DND-41 (cell line): ENCODE data around the gene SHOC2.

ENCODE experiments used
- ATAC-seq: fragments of 200-7000 bp; cut with Tn5 transposase; 3 replicates; pipeline ENCODE4 v1.9.1; 2021; ENCODE audit warnings: low read depth; ENCODE audit not compliant: insufficient read depth
- DNase-seq: peaks from one replicate; pipeline ENCODE4 v3.0.0-alpha.2; 2020
- H2AFZ ChIP-seq: 2 replicates; pipeline ENCODE4 v1.6.0; 2012; ENCODE audit warnings: low read depth, low read length
- H3K27ac ChIP-seq: 2 replicates; pipeline ENCODE4 v1.5.1; 2012; ENCODE audit warnings: low read length, inconsistent platforms
- H3K27me3 ChIP-seq: fragments of 200-600 bp; sonication (generic); 2 replicates; pipeline ENCODE4 v1.6.0; 2012; ENCODE audit warnings: low read length, mild to moderate bottlenecking, inconsistent platforms; ENCODE audit not compliant: insufficient read depth, poor library complexity
- H3K36me3 ChIP-seq: 2 replicates; pipeline ENCODE4 v1.5.1; 2012; ENCODE audit warnings: low read length, inconsistent platforms; ENCODE audit not compliant: insufficient read depth
- H3K4me1 ChIP-seq: 2 replicates; pipeline ENCODE4 v1.5.1; 2012; ENCODE audit warnings: mild to moderate bottlenecking, low read length; ENCODE audit not compliant: insufficient read depth
- H3K4me2 ChIP-seq: 2 replicates; pipeline ENCODE4 v1.6.0; 2012; ENCODE audit warnings: mild to moderate bottlenecking, moderate library complexity, low read length, inconsistent platforms; ENCODE audit not compliant: insufficient read depth
- H3K4me3 ChIP-seq, 2 experiments: fragments of 200-600 bp in 1 of 2; shearing (Covaris generic) in 1 of 2; 2 replicates each; pipeline ENCODE4 v1.5.1; 2012 to 2016; ENCODE audit warnings: inconsistent platforms in 2 of 2, low read length in 2 of 2, mild to moderate bottlenecking in 2 of 2, low read depth in 1 of 2, moderate library complexity in 1 of 2
- H3K79me2 ChIP-seq: 2 replicates; pipeline ENCODE4 v1.6.0; 2012; ENCODE audit warnings: low read length, inconsistent platforms; ENCODE audit not compliant: insufficient read depth
- H3K9ac ChIP-seq: 2 replicates; pipeline ENCODE4 v1.6.0; 2012; ENCODE audit warnings: low read depth, mild to moderate bottlenecking, inconsistent platforms, low read length, moderate library complexity
- H3K9me3 ChIP-seq: 2 replicates; pipeline ENCODE4 v1.5.1; 2012; ENCODE audit warnings: low read length, moderate library complexity, mild to moderate bottlenecking, inconsistent platforms; ENCODE audit not compliant: insufficient read depth, severe bottlenecking
- H4K20me1 ChIP-seq: 2 replicates; pipeline ENCODE4 v1.6.0; 2012; ENCODE audit warnings: low read length; ENCODE audit not compliant: insufficient read depth
- CTCF ChIP-seq: IDR thresholded peaks from 2 replicates; pipeline ENCODE4 v1.5.1; 2012; ENCODE audit warnings: borderline replicate concordance, low read length, moderate library complexity, mild to moderate bottlenecking; ENCODE audit not compliant: poor library complexity, severe bottlenecking; ENCODE audit errors: extremely low read depth
- EZH2 ChIP-seq: IDR thresholded peaks from 3 replicates; pipeline ENCODE4 v1.6.1; 2012; ENCODE audit warnings: borderline replicate concordance, low read depth, mild to moderate bottlenecking, moderate library complexity, low read length, inconsistent platforms; ENCODE audit not compliant: severe bottlenecking

Gene SHOC2

GRCh38 chr10:110960333-110960712 is 40.9 kb downstream of the SHOC2 start:
- no peak for DNase-seq
- Histone ChIP-seq H3K9ac (no peak overlapping the region), H3K9me3 (no peaks in the 10 kb centered on the region), H3K4me2 (no peak overlapping the region), H4K20me1 (peaks cover 56% of the 10 kb centered on the region), H3K79me2 (peaks cover 97% of the 10 kb centered on the region), H3K27ac (no peak overlapping the region), H2AFZ (no peak overlapping the region), H3K27me3 (no peaks in the 10 kb centered on the region), H3K36me3 (no peaks in the 10 kb centered on the region), H3K4me1 (no peaks in the 10 kb centered on the region), H3K4me3 (no peak overlapping the region)
- ATAC-seq: no peak
- TF ChIP-seq EZH2: no peak
- TF ChIP-seq CTCF: no peak

- Histone ChIP-seq H3K36me3 (peaks cover 5% of the 10 kb centered on the region; the same call in 1 of the 2 replicates), H3K4me1 (no peaks in the 10 kb centered on the region), H2AFZ (no peak overlapping the region), H3K9ac (no peak overlapping the region), H4K20me1 (peaks cover 46% of the 10 kb centered on the region), H3K4me3 (no peak overlapping the region), H3K79me2 (peaks cover 96% of the 10 kb centered on the region), H3K9me3 (no peaks in the 10 kb centered on the region), H3K27ac (no peak overlapping the region), H3K27me3 (no peaks in the 10 kb centered on the region), H3K4me2 (no peak overlapping the region)
- TF ChIP-seq CTCF: no peak
- ATAC-seq (no peak), DNase-seq (no peak)
These were observed 43.0 kb downstream of the SHOC2 start for GRCh38 chr10:110962443-110962842.

GRCh38 chr10:110963162-110963561 is 43.8 kb downstream of the SHOC2 start:
- H3K79me2 ChIP-seq: peaks cover 96% of the 10 kb centered on the region
- no peaks in the 10 kb centered on the region for H3K4me1 ChIP-seq
- no peak for TF ChIP-seq CTCF
- no peak for TF ChIP-seq EZH2
- H3K27ac ChIP-seq: no peak overlapping the region
- ATAC-seq (no peak), DNase-seq (no peak)
- no peak overlapping the region for H3K4me3 ChIP-seq
- H3K9ac ChIP-seq: no peak overlapping the region
- no peak overlapping the region for H3K4me2 ChIP-seq
- H4K20me1 ChIP-seq: peaks cover 44% of the 10 kb centered on the region
- peaks cover 5% of the 10 kb centered on the region; the same call in 1 of the 2 replicates for H3K36me3 ChIP-seq
- no peak overlapping the region for H2AFZ ChIP-seq
- no peaks in the 10 kb centered on the region for H3K27me3 ChIP-seq
- H3K9me3 ChIP-seq: no peaks in the 10 kb centered on the region

GRCh38 chr10:110964681-110965080 is 45.3 kb downstream of the SHOC2 start:
- Histone ChIP-seq H3K36me3 (peaks cover 5% of the 10 kb centered on the region; the same call in 1 of the 2 replicates), H3K27ac (no peak overlapping the region), H3K9me3 (no peaks in the 10 kb centered on the region), H3K4me3 (no peak overlapping the region), H2AFZ (no peak overlapping the region), H3K4me1 (no peaks in the 10 kb centered on the region), H3K79me2 (peaks cover 92% of the 10 kb centered on the region), H3K27me3 (no peaks in the 10 kb centered on the region), H4K20me1 (peaks cover 36% of the 10 kb centered on the region), H3K9ac (no peak overlapping the region), H3K4me2 (no peak overlapping the region)
- ATAC-seq: no peak
- no peak for TF ChIP-seq EZH2
- no peak for TF ChIP-seq CTCF
- no peak for DNase-seq
